ENCODE results near the gene RTL9. TPM values are rescaled to one million over a fixed set of nuclear protein-coding genes. Genes with fewer than 3 reads are reported as not detected.

The RTL9 gene
- total and polyA plus RNA-seq, 9 of the 15 experiments (the other 6 are each of a cell fraction or from before 2014, with no cell fraction given), result 0.04 to 0.35 (median 0.13) TPM; not detected in 1

- TF ChIP-seq ATF7 (IDR thresholded peaks at IDR 0.05), result peak; percentile 78
- TF ChIP-seq ZNF592 (IDR thresholded peaks at IDR 0.05), result no peak
- peak; percentile 96 for TF ChIP-seq CEBPG (CRISPR knock-in tag; IDR thresholded peaks at IDR 0.05)
- peak; percentile 92 to 98 for TF ChIP-seq CEBPG (tag; conservative IDR thresholded peaks at IDR 0.05 in 1 of 2, IDR thresholded peaks at IDR 0.05 in 1 of 2)
- TF ChIP-seq, protein P1, sequence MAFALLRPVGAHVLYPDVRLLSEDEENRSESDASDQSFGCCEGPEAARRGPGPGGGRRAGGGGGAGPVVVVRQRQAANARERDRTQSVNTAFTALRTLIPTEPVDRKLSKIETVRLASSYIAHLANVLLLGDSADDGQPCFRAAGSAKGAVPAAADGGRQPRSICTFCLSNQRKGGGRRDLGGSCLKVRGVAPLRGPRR (CRISPR knock-in tag; IDR thresholded peaks at IDR 0.05), result no peak
- TF ChIP-seq FUS (optimal IDR thresholded peaks at IDR 0.05; ENCODE audit: low read depth, low read length), result no peak
- no peak for TF ChIP-seq RBM22 (IDR thresholded peaks at IDR 0.05; ENCODE audit: low read depth, low read length, poor library complexity, severe bottlenecking)
- no peak for TF ChIP-seq ETS2 (tag; IDR thresholded peaks at IDR 0.05; ENCODE audit: borderline replicate concordance, poor library complexity, severe bottlenecking)
- TF ChIP-seq ZNF3 (CRISPR knock-in tag; IDR thresholded peaks at IDR 0.05), result no peak
- no peak for TF ChIP-seq HMGN3 (IDR thresholded peaks at IDR 0.05; ENCODE audit: borderline replicate concordance, extremely low read depth, insufficient read length, low read depth, low read length)
- TF ChIP-seq POLR2AphosphoS2 (IDR thresholded peaks at IDR 0.05; ENCODE audit: low read length), result no peak
- TF ChIP-seq, protein P2, sequence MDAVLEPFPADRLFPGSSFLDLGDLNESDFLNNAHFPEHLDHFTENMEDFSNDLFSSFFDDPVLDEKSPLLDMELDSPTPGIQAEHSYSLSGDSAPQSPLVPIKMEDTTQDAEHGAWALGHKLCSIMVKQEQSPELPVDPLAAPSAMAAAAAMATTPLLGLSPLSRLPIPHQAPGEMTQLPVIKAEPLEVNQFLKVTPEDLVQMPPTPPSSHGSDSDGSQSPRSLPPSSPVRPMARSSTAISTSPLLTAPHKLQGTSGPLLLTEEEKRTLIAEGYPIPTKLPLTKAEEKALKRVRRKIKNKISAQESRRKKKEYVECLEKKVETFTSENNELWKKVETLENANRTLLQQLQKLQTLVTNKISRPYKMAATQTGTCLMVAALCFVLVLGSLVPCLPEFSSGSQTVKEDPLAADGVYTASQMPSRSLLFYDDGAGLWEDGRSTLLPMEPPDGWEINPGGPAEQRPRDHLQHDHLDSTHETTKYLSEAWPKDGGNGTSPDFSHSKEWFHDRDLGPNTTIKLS (IDR thresholded peaks at IDR 0.05; ENCODE audit: borderline replicate concordance, low read depth), result no peak
- TF ChIP-seq, protein P3, sequence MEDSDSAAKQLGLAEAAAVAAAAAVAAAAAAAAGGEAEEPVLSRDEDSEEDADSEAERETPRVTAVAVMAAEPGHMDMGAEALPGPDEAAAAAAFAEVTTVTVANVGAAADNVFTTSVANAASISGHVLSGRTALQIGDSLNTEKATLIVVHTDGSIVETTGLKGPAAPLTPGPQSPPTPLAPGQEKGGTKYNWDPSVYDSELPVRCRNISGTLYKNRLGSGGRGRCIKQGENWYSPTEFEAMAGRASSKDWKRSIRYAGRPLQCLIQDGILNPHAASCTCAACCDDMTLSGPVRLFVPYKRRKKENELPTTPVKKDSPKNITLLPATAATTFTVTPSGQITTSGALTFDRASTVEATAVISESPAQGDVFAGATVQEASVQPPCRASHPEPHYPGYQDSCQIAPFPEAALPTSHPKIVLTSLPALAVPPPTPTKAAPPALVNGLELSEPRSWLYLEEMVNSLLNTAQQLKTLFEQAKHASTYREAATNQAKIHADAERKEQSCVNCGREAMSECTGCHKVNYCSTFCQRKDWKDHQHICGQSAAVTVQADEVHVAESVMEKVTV (CRISPR knock-in tag; IDR thresholded peaks at IDR 0.05), result no peak
- no peak for TF ChIP-seq NR4A1 (CRISPR knock-in tag; IDR thresholded peaks at IDR 0.05)
- TF ChIP-seq NR4A1 (tag; IDR thresholded peaks at IDR 0.05), result no peak
- TF ChIP-seq GTF2A2 (tag; IDR thresholded peaks at IDR 0.05), result no peak
- TF ChIP-seq PYGO2 (tag; IDR thresholded peaks at IDR 0.05), result no peak
- TF ChIP-seq SMARCA4 (IDR thresholded peaks at IDR 0.05), result peak; percentile 62
- 0 out of 2 replicates have a peak, but pooled peaks have one; percentile 43 for TF ChIP-seq SMAD4 (CRISPR knock-in tag; conservative IDR thresholded peaks at IDR 0.05)
- no peak for TF ChIP-seq POLR3G (IDR thresholded peaks at IDR 0.05; ENCODE audit: extremely low read depth, insufficient read length, insufficient replicate concordance)
These were observed 17.2 kb upstream of the RTL9 start (continued) for GRCh38 chrX:110341189-110342035.

Measured in K562 (cell line).